GM12891 (cell line): ENCODE data around the gene DSCAM.

Source experiments
- PAX5 ChIP-seq: IDR thresholded peaks from 2 replicates; pipeline ENCODE4 v1.6.1; 2011; ENCODE audit warnings: low read length, moderate library complexity, mild to moderate bottlenecking; ENCODE audit not compliant: insufficient read depth, severe bottlenecking
- POLR2A ChIP-seq: IDR thresholded peaks from 2 replicates; pipeline ENCODE4 v1.6.1; 2011; ENCODE audit warnings: low read depth, low read length, control low read depth

- TF ChIP-seq POLR2A, result no peak
- TF ChIP-seq PAX5, result no peak
These were observed 178.2 kb downstream of the DSCAM start for GRCh38 chr21:40668555-40669275.
